ENCODE data around the gene TWF2.
A peak's percentile ranks its signal among the peaks of the same experiment; 100 is the strongest.

The TWF2 gene

GRCh38 chr3:52237006-52237656, 1.8 kb downstream of the TWF2 start:
- no peak for DNase-seq

- no peak for DNase-seq
These were observed 2.5 kb downstream of the TWF2 start for GRCh38 chr3:52236424-52236886.

GRCh38 chr3:52234516-52235447, 4.2 kb downstream of the TWF2 start:
- no peak for DNase-seq

- peak; percentile 19 to 67 for DNase-seq
These were observed 5.0 kb downstream of the TWF2 start for GRCh38 chr3:52233968-52234367.

GRCh38 chr3:52233108-52233591, 5.8 kb downstream of the TWF2 start:
- no peak for DNase-seq

- DNase-seq, result no peak
These were observed 6.5 kb downstream of the TWF2 start for GRCh38 chr3:52232279-52233107.

GRCh38 chr3:52231502-52232278, 7.3 kb downstream of the TWF2 start:
- peak in 1 of 2 experiments; percentile 43 for DNase-seq

GRCh38 chr3:52230889-52231499, 8.0 kb downstream of the TWF2 start:
- no peak for DNase-seq

GRCh38 chr3:52230461-52230860, 8.5 kb downstream of the TWF2 start:
- no peak for DNase-seq

GRCh38 chr3:52229656-52230055, 9.3 kb downstream of the TWF2 start:
- DNase-seq, result no peak

- no peak for DNase-seq
These were observed 10.1 kb downstream of the TWF2 start for GRCh38 chr3:52228751-52229291.

GRCh38 chr3:52228266-52228665, 10.7 kb downstream of the TWF2 start:
- no peak for DNase-seq

- DNase-seq, result no peak
These were observed 11.2 kb downstream of the TWF2 start for GRCh38 chr3:52227766-52228165.

- no peak for DNase-seq
These were observed 11.8 kb downstream of the TWF2 start for GRCh38 chr3:52227117-52227516.

GRCh38 chr3:52226229-52226817, 12.6 kb downstream of the TWF2 start:
- no peak for DNase-seq

- no peak for DNase-seq
These were observed 13.3 kb downstream of the TWF2 start, which contains the start of gene TLR9 for GRCh38 chr3:52225452-52226228. TSS of gene TLR9 (minus strand) at chr3:52225645. CDS start at chr3:52225529, 116 bp downstream.

GRCh38 chr3:52223449-52224408, 15.2 kb downstream of the TWF2 start:
- DNase-seq, result no peak

GRCh38 chr3:52222319-52223221, 16.4 kb downstream of the TWF2 start:
- no peak for DNase-seq

Data from NCI-H446 (cell line).